Measurements from ENCODE around the gene DMRT1.
A peak's percentile ranks its signal among the peaks of the same experiment; 100 is the strongest.
"Not testable (repeated sequence)": the region's sequence is repeated elsewhere in the genome, so short reads cannot be mapped to it uniquely, and the experiment has no call there.

The DMRT1 gene

GRCh38 chr9:818958-819357 lies 22.5 kb upstream of the DMRT1 start:
- TF ChIP-seq POLR2AphosphoS5 (IDR thresholded peaks at IDR 0.05; ENCODE audit: low read depth, low read length) (no peak), TAF1 (IDR thresholded peaks at IDR 0.05; ENCODE audit: borderline replicate concordance, low read depth, low read length) (no peak), POLR2A (IDR thresholded peaks at IDR 0.05; ENCODE audit: low read depth, low read length) (no peak)
- DNase-seq (ENCODE audit: insufficient read length) (no peak), FAIRE-seq (no peak)

- DNase-seq (ENCODE audit: insufficient read length) (no peak), FAIRE-seq (no peak)
- TF ChIP-seq TAF1 (IDR thresholded peaks at IDR 0.05; ENCODE audit: borderline replicate concordance, low read depth, low read length) (no peak), POLR2AphosphoS5 (IDR thresholded peaks at IDR 0.05; ENCODE audit: low read depth, low read length) (no peak), POLR2A (IDR thresholded peaks at IDR 0.05; ENCODE audit: low read depth, low read length) (no peak)
Measured at GRCh38 chr9:826500-827280, 14.8 kb upstream of the DMRT1 start.

- TF ChIP-seq TAF1 (IDR thresholded peaks at IDR 0.05; ENCODE audit: borderline replicate concordance, low read depth, low read length), result no peak
- no peak for TF ChIP-seq POLR2A (IDR thresholded peaks at IDR 0.05; ENCODE audit: low read depth, low read length)
- TF ChIP-seq POLR2AphosphoS5 (IDR thresholded peaks at IDR 0.05; ENCODE audit: low read depth, low read length), result no peak
- DNase-seq (ENCODE audit: insufficient read length) (no peak), FAIRE-seq (no peak)
Measured at GRCh38 chr9:840343-840742, 1.2 kb upstream of the DMRT1 start.

GRCh38 chr9:842635-843426 lies 1.3 kb downstream of the DMRT1 start:
- FAIRE-seq (no peak), DNase-seq (ENCODE audit: insufficient read length) (no peak)
- TF ChIP-seq TAF1 (IDR thresholded peaks at IDR 0.05; ENCODE audit: borderline replicate concordance, low read depth, low read length) (no peak), POLR2A (IDR thresholded peaks at IDR 0.05; ENCODE audit: low read depth, low read length) (no peak), POLR2AphosphoS5 (IDR thresholded peaks at IDR 0.05; ENCODE audit: low read depth, low read length) (no peak)

GRCh38 chr9:843427-843785 lies 1.9 kb downstream of the DMRT1 start:
- TF ChIP-seq POLR2A (IDR thresholded peaks at IDR 0.05; ENCODE audit: low read depth, low read length) (no peak), TAF1 (IDR thresholded peaks at IDR 0.05; ENCODE audit: borderline replicate concordance, low read depth, low read length) (no peak), POLR2AphosphoS5 (IDR thresholded peaks at IDR 0.05; ENCODE audit: low read depth, low read length) (no peak)
- FAIRE-seq (no peak), DNase-seq (ENCODE audit: insufficient read length) (no peak)

GRCh38 chr9:846852-847251 lies 5.4 kb downstream of the DMRT1 start:
- no peak for FAIRE-seq
- TF ChIP-seq TAF1 (IDR thresholded peaks at IDR 0.05; ENCODE audit: borderline replicate concordance, low read depth, low read length) (no peak), POLR2AphosphoS5 (IDR thresholded peaks at IDR 0.05; ENCODE audit: low read depth, low read length) (no peak), POLR2A (IDR thresholded peaks at IDR 0.05; ENCODE audit: low read depth, low read length) (no peak)
- DNase-seq (ENCODE audit: insufficient read length), result no peak

GRCh38 chr9:847505-847904 lies 6.0 kb downstream of the DMRT1 start:
- peak; percentile 68 for FAIRE-seq
- no peak for DNase-seq (ENCODE audit: insufficient read length)
- TF ChIP-seq POLR2AphosphoS5 (IDR thresholded peaks at IDR 0.05; ENCODE audit: low read depth, low read length), result no peak
- no peak for TF ChIP-seq TAF1 (IDR thresholded peaks at IDR 0.05; ENCODE audit: borderline replicate concordance, low read depth, low read length)
- TF ChIP-seq POLR2A (IDR thresholded peaks at IDR 0.05; ENCODE audit: low read depth, low read length), result no peak

- TF ChIP-seq POLR2AphosphoS5 (IDR thresholded peaks at IDR 0.05; ENCODE audit: low read depth, low read length) (no peak), TAF1 (IDR thresholded peaks at IDR 0.05; ENCODE audit: borderline replicate concordance, low read depth, low read length) (no peak), POLR2A (IDR thresholded peaks at IDR 0.05; ENCODE audit: low read depth, low read length) (no peak)
- DNase-seq (ENCODE audit: insufficient read length) (no peak), FAIRE-seq (no peak)
Measured at GRCh38 chr9:849431-849830, 7.9 kb downstream of the DMRT1 start.

GRCh38 chr9:852539-852938 lies 11.0 kb downstream of the DMRT1 start:
- no peak for FAIRE-seq
- TF ChIP-seq TAF1 (IDR thresholded peaks at IDR 0.05; ENCODE audit: borderline replicate concordance, low read depth, low read length) (no peak), POLR2A (IDR thresholded peaks at IDR 0.05; ENCODE audit: low read depth, low read length) (no peak), POLR2AphosphoS5 (IDR thresholded peaks at IDR 0.05; ENCODE audit: low read depth, low read length) (no peak)
- DNase-seq (ENCODE audit: insufficient read length), result no peak

GRCh38 chr9:859251-859650 lies 17.8 kb downstream of the DMRT1 start:
- FAIRE-seq (peak; percentile 33), DNase-seq (ENCODE audit: insufficient read length) (no peak)
- TF ChIP-seq TAF1 (IDR thresholded peaks at IDR 0.05; ENCODE audit: borderline replicate concordance, low read depth, low read length) (no peak), POLR2A (IDR thresholded peaks at IDR 0.05; ENCODE audit: low read depth, low read length) (no peak), POLR2AphosphoS5 (IDR thresholded peaks at IDR 0.05; ENCODE audit: low read depth, low read length) (no peak)

GRCh38 chr9:860706-861105 lies 19.2 kb downstream of the DMRT1 start:
- FAIRE-seq (no peak), DNase-seq (ENCODE audit: insufficient read length) (no peak)
- TF ChIP-seq POLR2A (IDR thresholded peaks at IDR 0.05; ENCODE audit: low read depth, low read length) (no peak), TAF1 (IDR thresholded peaks at IDR 0.05; ENCODE audit: borderline replicate concordance, low read depth, low read length) (no peak), POLR2AphosphoS5 (IDR thresholded peaks at IDR 0.05; ENCODE audit: low read depth, low read length) (no peak)

GRCh38 chr9:861525-861924 lies 20.0 kb downstream of the DMRT1 start:
- not testable (repeated sequence) for FAIRE-seq; DNase-seq (ENCODE audit: insufficient read length)

Measured in GM12892 (cell line).